HG03103 (cell line): ENCODE data around the gene PHF20.
"Not testable (repeated sequence)": the region's sequence is repeated elsewhere in the genome, so short reads cannot be mapped to it uniquely, and the experiment has no call there.

ENCODE experiments used
- ATAC-seq: cut with Tn5 transposase; IDR thresholded peaks from one replicate; pipeline ENCODE4 v1.9.1; 2021; ENCODE audit warnings: low read depth; ENCODE audit not compliant: unreplicated experiment

The PHF20 gene

GRCh38 chr20:35882427-35883161 lies 110.8 kb downstream of the PHF20 start:
- ATAC-seq, result not testable (repeated sequence)

DNA sequence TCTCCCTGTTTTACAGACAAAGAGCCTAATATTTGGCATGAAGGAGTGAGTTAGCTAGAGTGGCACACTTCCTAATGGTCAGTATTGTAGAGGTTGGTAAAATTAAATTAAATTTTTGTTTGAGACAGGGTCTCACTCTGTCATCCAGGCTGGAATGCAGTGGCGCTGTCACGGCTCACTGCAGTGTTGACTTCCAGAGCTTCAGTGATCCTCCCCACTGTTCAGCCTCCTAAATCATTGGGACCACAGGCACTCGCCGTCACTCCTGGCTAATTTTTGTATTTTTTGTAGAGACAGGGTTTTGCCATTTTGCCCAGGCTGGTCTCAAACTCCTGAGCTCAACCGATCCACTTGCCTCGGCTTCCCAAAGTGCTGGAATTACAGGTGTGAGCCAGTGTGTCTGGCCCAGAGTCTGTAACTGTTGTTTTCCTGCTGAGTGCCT lies 111.5 kb downstream of the PHF20 start:
- no peak for ATAC-seq

DNA sequence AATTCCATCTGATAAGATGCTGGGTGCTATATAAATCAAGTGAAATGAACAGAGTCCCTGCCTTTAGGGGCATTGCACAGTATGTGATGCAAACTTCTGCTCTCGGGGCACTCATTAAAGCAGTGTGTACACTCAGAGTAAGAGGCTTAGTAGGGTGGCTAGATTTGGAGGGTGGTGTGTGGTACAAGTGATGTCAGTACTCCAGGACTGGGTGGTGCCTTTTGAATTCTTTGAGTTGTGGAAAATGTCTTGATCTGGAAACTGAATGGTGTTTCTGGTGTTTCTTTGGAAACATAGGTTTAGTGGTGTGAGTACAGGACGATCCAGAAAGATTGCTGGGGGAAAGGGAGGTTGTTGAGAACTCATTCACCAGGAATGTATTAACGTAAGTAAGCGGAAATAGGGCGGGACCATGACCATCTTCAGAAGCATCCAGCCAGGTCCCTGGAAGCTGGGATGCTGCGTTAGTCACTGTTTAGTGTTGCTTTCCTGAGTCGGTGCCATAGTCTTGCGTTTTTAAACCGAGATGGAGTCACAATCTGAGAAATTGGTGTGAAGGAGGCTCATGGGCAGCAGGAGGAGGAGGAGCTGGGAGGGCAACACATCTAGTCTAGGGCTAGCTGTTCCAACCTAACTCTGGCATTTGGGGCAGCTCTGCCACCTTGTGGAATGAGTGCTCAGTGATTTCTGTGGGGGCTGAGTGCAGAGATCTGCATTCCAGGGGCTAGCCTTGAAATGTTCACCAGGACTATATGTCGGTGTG lies 112.1 kb downstream of the PHF20 start:
- no peak for ATAC-seq

DNA sequence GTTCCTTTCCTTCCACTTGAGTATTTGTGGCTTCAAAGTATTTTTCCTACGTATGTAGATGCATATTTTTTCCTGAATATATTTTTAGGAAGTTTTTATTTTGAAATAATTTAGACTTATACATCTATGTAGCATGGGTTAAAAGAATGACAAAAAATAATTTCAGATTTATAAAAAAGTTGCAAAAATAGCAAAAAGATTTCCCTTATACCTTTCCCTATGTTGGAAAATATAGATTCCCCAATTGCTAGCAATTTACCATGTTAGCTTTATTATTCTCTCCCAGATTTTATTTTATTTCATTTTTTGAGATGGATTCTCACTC lies 112.7 kb downstream of the PHF20 start:
- no peak for ATAC-seq

- ATAC-seq, result no peak
Measured at GRCh38 chr20:35885212-35885611, 113.4 kb downstream of the PHF20 start.

DNA sequence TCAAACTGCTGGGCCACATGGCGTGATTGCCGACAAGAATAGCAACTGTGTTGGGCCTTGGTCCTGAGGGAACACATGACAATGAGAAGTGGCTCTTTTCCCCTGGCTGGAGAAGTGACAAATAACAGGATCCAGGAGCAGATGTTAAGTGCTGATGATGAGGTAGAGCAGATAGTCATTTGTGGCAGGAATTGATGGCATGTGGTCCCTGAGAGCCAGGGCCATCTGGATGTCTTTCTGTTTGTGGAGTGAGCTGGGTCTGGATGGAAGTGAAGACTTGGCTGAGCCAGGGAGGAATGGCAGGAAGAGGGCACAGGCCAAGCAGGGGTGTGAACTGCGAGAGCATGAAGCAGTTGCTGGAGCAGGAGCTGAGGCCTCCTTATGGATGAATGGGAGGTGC lies 114.7 kb downstream of the PHF20 start:
- no peak for ATAC-seq

DNA sequence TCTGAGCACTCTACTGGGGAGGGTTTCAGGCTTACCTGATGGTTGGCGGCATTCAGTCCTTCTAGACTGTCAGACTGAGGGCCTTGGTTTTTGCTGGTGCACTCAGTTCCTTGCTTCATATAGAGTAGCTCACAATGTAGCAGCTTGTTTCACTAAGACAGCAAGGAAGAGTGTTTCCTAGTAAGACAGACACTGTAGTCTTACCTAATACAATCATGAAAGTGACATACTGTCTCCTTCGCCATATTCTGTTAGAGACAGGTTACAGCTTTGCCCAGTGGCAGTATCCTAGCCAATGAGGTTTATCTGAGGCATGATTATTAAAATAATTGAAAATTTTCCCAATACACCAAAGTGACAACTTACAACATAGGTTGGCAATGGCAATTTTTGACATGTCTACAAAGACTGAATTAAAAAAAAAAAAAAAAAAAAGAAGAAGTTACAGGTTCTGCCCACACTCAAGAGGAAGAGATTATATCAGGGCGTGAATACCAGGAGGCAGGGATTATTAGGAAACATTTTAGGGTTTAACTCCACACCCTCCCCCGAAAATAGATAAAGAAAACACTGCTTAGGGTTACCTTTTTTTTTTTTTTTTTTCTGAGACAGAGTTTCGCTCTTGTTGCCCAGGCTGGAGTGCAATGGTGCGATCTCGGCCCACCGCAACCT lies 115.7 kb downstream of the PHF20 start:
- ATAC-seq, result no peak

DNA sequence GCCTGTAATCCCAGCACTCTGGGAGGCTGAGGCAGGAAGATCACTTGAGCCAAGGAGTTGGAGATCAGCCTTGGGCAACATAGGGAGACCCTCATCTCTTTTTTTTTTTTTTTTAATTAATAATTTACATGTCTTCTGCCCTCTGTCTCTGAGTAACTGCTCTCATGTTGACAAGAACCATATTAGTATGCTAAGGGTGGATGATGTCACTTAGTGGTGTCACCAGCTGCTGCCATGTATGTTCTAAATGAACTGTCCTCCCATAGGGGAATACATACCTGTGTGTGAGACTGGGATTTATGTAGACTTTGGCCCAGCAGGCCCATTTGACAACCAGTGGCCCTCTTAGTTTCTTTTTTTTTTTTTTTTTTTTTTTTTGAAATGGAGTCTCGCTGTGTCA lies 116.8 kb downstream of the PHF20 start:
- no peak for ATAC-seq

DNA sequence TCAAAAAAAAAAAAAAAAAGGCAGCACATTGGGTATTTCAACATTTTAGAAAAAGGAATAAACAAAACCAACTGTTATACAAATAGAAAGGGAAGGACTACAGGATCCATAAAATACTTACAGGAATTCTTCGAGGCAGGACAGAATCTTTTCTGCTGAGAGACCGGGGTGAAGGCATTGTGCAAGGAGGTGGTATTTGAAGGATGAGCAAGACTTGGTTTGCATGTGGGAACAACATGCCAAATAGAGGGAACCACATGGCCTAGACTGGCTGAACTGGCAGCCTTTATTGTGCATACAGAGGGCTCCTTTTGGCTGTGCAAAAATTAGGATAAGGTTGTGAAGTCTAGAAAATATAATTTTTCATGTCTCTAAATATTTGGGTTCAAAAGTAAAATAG lies 119.6 kb downstream of the PHF20 start:
- no peak for ATAC-seq

GRCh38 chr20:35892871-35893270 lies 121.1 kb downstream of the PHF20 start:
- no peak for ATAC-seq

- ATAC-seq, result no peak
Measured at GRCh38 chr20:35893942-35894341, 122.1 kb downstream of the PHF20 start.

- not testable (repeated sequence) for ATAC-seq
Measured at GRCh38 chr20:35895516-35895915, 123.7 kb downstream of the PHF20 start.

GRCh38 chr20:35899064-35899463 lies 127.2 kb downstream of the PHF20 start:
- ATAC-seq, result no peak

- ATAC-seq, result not testable (repeated sequence)
Measured at GRCh38 chr20:35901230-35901629, 129.4 kb downstream of the PHF20 start.

DNA sequence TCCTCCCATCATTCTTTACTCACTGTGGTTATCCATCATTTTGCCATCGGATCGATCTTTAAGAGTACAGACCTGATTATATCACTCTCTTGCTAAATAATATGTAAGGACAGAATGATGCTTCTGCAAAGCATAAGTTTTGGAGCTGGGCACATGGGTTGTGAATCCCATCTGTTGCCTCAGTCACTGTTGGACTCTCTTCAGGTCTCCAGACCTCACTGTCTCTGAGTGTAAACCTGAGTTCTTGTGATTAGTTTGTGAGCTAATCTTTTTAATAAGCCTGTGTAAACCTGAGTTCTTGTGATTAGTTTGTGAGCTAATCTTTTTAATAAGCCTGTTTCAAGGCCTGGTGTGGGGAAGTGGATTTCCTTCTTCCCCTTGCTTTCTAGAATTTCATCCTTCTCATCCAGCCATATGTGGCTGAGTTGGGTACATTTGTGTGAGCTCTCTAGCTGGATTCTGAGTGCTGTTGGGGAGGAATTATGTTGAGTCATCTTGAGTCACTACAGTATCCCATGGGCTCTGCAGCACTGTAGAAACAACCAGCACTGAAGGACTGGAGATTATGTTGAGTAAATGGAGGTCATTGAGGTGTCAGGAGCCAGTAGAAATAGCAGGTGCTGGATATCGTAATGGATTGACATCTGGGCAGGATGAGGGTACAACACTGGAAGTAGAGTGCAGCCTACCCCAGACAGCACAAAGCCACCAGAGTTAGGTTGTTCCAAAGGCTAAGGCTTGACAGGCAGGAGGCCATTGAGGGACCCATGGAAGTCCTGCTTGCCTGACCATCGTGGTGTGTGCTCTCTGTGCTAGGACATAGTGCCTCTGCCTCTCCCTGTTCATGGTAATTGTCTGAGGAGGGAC lies 130.1 kb downstream of the PHF20 start:
- no peak for ATAC-seq

GRCh38 chr20:35902545-35902941 lies 130.7 kb downstream of the PHF20 start:
- ATAC-seq, result no peak

DNA sequence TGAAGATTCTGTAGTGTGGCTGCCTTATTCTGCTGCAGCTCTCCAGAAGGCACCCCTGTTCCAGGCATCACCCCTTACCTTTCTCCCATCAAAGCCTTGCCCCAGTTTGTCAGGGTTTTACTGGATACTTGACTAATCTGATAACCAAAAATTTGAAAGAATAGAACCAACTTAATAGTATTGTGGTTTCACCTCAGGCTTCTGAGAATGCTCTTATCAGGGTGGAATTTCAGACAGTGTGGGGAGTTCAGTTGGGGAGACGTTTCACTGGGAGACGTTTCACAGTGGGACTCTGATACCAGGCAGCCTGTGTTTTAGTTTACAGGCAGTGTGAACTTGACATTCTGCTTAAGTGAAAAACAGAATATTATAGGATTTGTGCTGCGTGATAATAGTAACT lies 132.0 kb downstream of the PHF20 start:
- no peak for ATAC-seq

DNA sequence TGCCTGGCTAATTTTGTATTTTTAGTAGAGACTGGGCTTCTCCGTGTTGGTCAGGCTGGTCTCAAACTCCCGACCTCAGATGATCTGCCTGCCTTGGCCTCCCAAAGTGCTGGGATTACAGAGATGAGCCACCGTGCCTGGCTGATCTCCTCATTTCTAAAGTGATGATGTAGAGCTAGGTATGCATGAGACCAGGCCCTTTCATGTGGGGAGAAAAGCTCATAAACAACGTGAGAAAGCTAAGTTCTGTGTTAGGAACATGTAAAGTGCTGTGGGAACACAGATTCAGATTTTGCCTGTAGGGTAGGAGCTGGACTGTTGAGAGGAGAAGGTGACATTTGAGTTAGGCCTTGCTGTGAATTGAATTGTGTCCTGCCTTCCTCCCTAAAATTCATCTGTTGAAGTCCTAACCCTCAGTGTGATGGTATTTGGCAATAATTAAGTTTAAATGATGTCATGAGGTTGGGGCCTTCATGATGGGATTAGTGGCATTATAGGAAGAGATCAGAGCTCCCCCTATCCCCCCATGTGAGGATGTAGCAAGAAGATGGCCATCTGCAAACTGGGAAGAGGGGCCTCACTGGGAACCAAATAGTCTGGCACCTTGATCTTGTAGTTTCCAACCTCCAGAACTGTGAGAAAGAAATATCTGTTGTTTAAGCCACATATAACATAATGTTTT lies 133.3 kb downstream of the PHF20 start:
- no peak for ATAC-seq

- no peak for ATAC-seq
Measured at GRCh38 chr20:35907017-35907701, 135.3 kb downstream of the PHF20 start.

GRCh38 chr20:35908007-35908406 lies 136.2 kb downstream of the PHF20 start:
- ATAC-seq, result no peak
